ENCODE results near the gene GFAP.
"Not testable (repeated sequence)": the region's sequence is repeated elsewhere in the genome, so short reads cannot be mapped to it uniquely, and the experiment has no call there.

The GFAP gene
- total RNA-seq = 0 to 0.19 (median 0.13) reads per million in 4 experiments

DNA sequence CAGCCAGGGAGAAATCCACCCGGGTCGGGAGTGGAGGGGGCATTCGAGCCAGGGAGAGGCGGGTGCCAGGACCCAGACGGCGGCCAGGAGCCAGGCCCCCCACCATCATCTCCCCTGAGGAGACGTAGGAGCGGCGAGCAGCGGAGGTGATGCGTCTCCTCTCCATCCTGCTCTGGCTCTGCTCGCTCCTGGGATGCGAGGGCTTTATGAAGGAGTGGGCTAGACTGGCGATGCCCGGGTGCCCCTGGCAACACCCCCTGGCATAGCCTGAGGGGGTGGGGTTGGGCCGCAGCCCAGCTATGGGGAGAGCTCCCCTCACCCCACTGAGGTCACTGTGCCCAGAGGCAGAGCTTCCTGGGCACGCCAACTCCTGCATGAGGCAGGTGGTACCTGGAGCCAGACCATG, at the start of gene GFAP:
Gene GFAP (minus strand): TSS at position 180 of the 406 bp plus-strand sequence. CDS start 14 bp downstream, at position 166.
- no peak for DNase-seq

DNA sequence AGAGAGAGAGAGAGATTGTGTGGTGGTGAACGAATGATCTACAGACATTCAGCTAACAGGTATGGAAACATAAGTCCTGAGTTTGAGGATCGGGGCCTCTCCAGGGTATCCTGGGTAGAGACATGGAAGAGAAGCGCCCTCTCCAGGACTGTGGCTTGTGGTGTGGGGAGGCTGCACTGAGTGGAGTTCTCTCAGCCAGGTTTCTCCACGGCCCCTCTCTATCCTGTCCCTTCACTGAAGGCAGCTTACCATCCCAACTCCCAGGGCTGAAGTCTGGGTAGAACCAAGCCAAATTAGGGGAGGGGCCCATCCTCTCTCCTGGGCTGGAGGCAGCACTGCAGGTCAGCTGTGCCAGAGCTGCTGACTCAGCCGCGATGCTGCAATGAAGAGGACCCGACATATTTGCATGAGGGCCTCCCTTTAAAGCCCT, 46.6 kb upstream of the GFAP start:
- DNase-seq = no peak

DNA sequence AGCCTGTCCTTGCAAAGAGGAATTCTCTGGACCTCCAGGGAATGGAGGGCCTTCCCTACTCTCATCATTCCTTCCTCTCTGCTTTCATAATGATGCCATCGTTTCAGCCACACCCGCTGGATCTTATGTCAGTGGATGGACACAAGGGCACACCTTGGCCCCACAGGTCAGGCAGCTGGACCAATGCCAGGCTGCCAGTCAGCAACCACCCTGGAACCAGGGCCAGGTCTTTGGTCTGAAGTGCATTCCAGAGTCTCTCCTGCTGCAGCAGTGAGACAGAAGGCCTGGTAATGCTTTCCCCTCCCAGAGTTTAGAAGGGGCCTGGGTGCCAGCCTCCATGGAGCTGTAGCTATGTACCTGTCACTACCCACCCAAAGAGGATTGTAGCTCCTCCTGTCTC, 45.4 kb upstream of the GFAP start:
- no peak for DNase-seq

DNA sequence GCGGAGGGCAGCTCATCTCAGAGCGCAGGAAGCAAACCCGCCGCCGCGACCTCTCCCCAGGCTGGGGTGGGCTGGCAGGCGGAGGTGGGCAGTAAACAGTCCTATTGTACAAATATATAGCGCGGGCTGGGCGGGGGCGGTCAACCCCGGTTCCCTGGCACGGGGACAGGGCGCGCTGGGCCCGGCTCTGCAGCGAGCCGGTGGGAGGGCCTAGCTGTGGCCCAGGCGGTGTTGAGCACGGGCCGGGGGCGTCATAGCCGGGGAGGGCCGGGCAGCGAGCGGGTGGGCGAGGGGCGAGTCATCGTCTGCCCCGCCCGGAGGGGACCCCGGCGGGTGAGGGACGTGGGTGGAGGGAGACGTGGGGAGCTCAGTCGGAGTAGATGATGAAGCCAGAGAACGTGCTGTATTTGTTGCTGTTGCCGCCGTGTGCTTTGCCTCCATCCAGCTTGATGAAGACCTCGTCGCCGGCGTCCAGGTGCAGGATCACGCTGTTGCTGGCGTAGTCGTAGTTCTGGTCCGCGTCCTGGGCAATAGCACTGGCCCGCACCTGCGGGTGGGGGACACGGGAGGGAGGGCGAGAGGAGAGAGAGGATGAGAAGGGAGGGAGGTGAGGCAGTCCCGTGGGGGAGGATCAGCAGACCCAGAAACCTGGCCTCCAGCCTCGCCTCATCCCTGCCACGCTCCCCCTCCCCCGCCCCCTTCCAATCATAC, 44.7 kb upstream of the GFAP start:
- no peak for DNase-seq

DNA sequence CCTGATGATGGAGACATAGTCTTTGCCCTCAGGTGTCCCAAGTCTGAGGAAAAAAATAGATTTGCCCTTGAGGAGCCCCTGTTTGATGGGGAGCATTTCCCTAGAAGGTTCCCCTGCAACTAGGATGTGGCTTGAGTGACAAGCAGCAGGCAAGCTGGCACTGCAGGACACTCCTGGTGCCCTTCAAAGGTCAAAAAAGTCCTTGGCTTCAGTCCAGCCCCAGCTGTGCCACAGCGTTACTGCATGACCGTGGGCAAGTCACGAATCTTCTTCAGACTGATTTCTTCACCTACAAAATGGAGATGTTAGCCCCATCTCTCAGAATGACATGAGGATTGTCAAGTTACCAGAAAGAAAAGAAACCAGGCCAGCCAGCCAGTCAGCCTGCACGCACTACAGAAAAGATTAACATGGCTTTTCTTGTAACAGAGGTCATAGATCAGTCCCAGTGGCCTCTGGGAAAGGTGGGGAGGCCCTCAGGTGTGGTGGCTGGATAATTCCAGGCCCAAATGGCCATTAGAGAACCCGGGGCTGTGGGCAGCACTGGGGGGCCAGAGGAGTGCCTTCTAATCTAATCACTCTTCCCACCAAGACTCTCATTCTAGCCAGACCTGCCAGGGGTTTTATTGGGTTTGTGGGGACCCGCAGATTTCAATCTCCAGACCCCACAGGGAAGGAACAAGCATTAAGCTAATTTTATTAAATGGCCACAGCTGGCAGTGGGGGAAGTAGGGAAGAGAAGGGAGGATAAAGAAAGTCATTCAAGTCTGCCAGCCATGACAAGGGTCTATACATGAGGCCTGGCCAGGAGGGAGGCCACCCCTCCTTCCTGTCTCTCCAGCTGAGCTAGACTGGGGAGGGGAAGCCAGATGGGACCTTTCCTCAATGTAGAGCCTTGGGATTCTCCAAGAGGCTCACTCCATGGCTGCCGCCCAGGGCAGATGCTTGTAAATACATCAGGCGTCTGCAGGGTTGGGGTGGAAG, 42.0 kb upstream of the GFAP start:
- DNase-seq = no peak

DNA sequence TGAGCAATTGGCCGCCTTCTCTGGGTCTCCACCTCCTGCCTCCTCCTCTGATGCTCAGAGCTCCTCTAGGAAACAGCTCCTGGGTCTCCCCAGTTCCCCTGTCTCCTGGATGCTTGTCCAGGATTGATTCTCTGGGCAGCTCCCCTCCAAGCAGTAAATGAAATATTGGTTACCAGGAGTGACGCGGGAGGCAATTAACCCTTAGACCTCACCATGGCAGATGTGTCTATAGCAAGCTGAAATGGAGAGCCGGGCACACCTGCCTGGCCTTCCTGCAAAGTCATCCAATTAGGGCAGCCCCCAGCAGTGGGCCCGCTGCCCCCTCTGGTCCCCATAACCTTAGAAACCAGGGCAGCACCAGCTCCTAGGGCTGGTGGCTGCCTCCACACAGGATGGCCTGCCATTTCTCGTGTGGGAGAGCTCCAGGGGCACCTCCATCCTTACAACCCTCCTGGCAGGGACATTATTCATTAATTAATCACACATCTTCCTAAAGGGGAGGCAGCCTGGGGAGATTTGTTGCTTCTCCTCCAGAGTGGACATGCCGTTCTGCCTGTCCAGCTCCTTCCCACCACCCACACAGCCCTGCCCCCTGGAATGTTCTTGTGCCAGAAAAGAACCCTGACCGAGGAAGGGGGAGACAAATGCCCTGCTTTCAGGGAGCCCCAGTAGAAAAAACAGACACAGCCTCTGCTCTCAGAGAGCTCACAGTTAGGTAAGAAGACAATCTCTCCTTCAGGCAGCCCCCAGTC, 40.5 kb upstream of the GFAP start:
- no peak for DNase-seq

DNA sequence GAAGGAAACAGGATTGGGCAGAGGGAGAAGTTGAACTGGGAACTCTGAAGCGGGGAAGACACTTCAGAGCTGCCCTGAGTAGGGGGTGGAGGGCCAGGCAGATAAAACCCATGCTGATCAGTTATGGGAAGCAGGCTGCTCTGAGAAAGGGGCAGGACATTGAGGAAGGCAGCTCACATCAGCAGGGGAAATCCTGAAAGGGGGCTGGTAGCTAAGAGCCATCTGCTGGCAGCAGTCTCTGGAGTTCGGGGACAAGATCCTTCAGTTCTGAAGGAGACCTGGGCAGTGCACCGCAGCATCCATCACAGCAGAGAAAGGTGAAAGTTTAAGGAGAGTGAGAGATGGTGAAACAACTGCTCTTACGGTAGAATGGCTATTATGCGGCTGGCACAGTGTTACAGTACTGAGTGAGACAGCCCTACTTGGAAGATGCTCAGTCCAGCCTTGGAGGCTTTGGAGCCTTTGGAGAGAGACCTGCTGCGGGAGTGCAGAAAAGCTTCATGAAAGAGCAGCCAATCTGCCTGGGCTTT, 37.7 kb upstream of the GFAP start:
- DNase-seq = no peak

DNA sequence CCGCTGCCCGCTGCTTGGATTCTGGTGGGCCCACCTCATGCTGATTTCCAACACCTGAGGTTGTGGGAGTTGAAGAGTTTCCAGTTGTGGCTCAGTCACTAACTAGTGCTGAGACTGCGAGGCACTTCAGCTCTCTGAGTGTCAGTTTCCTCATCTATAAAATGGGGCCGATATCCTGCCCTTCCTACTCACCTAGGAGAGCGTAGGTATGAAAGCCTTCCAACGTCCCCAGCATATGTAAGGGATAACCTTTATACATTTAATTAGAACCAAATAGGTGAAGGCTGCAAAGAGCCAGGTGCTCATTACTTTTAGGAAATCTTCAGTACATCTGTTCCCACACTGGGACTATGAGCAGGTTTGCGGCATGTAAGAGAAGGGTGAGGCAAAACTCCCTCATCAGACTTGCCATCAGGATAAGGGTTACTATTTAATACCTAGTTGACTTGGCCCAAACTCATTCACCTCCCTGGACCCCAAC, 33.1 kb upstream of the GFAP start:
- DNase-seq = no peak

DNA sequence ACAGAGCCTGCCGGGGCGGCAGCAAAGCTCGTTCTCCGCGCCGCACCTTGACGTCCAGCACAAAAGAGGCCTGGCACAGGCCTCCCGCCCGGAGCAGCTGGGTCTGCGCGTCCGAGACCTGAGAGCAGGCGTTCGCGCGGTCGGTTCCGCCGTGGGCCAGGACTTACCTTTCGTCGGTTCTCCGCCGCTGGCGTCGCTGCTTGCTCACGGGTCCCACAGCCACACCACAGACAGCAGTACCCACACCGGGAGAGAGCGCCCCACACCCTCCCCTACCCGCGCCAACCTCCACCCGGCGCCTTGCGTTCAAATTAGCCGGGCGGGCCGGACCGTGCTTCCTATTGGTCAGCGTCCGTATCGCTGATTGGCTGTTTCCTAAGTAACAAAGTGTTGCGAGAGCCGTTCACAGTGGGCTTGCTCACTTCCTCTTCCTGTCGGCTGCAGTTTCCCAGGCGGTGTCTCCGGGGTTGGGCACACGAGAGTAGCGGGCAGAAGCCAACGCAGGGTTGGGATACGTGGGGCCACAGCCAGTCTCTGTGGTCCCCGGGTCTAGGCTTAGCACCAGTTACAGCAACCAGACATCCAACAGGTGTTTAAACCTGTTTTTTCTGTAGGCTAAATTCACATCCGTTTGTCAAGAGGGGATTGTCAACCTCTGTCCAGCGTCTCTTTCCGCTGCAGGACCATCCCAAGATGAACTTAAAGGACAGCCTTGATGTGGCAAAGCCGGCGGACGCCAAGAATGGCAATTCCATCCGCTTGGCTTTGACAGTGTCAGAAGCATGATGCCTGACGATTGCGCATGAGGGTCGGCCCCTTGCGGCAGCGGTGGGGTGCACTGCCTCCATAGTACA, 32.4 kb upstream of the GFAP start, which contains the start of gene KIF18B:
Gene KIF18B (minus strand): TSS at position 313 of the 854 bp plus-strand sequence. CDS start 11,429 bp downstream, outside the sequence.
- peak; percentile 77 for DNase-seq

DNA sequence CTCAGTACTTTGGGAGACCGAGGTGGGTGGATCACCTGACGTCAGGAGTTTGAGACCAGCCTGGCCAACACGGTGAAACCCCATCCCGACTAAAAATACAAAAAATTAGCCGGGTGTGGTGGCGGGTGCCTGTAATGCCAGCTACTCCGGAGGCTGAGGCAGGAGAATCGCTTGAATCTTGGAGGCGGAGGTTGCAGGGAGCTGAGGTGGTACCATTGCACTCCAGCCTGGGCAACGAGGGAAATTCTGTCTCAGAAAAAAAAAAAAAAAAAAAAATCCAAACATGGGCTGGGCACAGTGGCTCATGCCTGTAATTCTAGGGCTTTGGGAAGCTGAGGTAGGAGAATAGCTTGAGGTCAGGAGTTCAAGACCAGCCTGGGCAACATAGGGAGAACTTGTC, 30.4 kb upstream of the GFAP start:
- not testable (repeated sequence) for DNase-seq

DNA sequence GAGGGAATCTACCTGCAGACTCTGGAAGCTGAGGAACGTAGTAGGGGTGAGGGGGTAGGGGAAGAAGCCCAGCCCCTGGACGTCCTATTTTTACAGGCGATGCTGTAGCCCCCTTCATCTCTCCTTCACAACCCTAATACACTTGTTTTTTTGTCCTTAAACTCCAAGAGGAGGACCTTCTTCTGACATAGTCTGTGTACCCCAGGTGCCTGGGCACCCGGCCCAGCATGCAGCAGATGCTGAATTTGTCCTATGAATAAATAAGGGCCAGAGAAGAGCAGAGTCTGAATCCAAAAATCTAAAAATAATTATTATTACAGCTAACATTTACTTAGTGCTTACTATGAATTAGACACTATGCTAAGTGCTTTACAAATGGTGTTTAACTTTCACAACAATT, 27.2 kb upstream of the GFAP start:
- DNase-seq = no peak

DNA sequence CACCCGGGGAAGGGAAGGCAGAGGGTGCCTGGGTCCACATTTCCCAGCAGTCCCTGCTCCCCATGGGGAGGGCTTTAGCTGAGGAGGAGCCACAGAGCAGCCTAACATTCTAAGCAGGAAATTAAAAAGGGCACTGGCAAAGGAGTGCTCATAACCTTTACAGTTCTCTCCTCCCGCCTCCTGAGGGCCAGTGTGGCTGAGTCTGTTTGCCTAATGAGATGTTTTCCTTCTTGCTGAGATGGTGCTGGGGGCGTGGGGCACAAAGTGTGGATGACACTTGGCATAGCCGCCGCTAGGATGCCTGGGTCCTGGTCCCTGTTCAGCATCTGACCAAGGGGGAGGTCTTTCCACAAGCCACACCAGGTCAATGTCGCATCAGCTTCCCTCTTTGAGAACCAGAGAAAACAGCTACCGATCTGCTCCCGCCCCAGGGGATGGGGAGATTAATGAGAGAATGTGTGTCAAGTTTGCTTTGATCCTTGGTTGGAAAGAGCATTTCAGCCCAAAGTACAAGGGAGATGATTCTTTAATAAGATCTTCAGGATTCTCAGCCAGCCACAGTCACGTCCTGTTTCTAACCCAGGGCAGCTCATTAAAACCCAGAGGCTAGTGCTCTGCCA, 26.5 kb upstream of the GFAP start:
- DNase-seq = no peak

DNA sequence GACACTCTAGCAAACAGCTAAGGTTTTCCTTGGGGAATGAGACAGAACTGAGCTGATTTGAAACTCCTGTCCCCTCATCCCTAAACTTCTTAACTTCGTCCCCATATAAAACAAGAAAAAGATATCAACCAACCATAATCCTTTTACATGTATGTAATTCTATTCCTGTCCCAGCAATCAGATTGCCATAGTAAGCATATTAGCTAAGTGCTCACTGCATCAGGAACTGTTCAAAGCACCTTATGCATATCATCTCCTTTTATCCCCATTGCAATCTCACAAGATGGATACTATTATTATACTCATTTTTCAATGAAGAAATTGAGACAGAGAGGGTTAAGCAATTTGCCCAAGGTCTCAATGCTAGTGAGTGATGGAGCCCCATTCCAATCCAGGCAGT, 25.5 kb upstream of the GFAP start:
- no peak for DNase-seq

DNA sequence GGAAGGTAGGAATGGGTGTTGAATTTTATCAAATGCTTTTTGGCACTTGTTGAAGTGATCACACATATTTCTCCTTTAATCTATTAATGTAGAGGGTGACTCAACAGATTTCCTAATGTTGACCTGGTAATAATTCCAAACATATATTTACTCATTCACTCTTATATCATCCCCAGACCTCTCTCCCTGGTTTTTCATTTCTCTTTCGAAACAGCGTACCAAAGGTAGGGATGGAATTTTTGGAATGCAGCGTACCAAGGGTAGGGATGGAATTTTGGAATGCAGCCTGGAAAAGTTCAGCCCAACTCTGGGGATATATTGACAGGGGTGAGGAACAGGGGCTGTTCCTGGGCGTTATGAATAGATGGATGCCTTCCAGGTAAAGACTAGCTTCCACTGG, 25.0 kb upstream of the GFAP start:
- DNase-seq = no peak

DNA sequence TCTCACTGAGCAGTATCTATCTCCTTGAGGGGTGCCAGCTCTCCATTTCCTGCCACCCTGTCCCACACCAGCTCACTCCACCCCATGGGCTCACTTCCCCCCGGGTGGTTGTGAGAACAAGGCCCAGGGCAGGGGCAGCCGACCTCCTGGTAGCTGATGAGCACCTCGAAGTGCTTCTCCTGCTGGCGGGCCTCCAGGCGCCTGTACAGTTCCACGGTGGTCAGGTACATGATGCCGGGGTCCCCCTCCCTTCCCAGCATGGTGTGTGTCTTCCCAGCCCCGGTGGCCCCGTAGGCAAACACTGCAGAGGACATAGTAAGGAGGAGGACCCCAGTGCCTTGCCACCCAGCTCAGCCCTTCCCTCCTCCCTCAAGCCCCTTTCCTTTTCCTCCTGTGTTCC, 19.8 kb upstream of the GFAP start:
- no peak for DNase-seq

DNA sequence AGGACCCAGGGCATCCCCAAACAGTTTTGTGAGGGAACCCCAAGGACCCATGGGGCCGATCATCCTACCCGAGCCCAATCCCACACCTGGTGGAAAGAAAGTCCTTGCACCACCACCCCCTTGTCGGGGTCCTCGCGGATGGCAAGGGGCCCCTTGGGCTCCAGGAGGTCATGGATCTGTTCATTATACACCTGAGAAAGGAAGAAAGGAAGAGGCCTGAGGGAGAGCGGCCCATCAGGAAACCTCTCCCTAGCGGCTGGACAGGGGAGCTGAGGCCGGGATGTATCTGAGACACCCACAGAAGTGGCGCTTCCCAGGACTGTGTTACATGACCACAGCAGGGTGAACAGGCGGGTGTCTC, 19.4 kb upstream of the GFAP start:
- no peak for DNase-seq

DNA sequence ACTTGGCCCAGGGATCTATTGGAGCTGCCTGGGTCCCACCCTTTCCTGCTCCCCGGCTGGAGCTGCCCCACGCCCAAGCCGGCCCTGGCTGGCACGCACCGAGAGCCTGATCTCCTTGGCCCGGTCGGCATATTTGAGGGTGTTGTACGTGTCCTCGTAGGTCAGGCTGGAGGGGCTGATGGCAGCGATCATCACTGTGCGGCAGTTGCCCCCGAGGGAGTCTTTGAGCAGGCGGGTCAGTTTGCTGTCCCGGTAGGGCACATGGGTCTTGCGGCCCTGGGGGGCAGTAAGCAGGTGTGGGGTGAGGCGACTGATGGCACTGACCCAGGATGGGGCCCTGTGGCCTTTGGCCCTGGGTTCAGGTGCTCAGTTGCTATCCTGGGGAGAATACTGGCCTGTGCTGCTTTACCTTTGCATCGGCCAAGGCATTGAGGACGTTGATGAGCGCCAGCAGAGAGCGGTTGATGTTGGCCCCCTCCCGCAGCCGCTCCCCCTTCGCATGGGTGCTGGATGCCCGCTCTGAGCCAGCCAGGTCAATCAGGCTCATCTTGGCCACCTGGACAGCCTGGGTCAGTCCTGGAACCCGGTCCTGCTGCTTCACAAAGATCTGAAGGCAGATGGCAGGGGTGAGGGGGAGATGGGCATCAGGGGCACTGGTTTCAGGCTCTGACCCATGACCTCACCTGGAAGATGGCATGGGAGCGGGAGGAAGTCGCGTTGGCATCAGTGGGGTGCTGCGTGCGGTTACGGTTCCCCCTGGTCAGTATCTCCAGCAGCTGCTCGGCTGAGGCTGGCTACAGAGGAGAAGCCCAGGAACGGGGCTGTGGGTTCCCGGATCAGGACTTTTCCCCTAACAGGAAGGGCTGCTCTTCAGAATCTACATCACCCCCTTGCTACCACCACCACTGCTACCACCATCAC, 18.8 kb upstream of the GFAP start:
- no peak for DNase-seq

DNA sequence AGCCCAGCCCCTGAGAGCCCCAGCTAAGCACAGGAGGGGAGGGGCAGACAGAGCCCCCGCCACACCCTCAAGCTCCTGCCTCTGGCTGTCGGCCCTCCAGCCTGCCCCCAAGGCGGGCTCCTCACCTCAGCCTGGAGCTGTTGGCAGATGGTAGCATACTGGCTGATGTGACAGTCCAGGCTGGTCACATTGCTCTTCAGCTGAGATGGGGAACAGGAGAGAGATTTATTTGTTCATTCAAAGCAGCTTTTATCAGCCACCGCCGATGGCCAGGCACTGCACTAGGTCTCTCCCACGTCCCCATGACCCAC, 17.4 kb upstream of the GFAP start:
- DNase-seq = no peak

DNA sequence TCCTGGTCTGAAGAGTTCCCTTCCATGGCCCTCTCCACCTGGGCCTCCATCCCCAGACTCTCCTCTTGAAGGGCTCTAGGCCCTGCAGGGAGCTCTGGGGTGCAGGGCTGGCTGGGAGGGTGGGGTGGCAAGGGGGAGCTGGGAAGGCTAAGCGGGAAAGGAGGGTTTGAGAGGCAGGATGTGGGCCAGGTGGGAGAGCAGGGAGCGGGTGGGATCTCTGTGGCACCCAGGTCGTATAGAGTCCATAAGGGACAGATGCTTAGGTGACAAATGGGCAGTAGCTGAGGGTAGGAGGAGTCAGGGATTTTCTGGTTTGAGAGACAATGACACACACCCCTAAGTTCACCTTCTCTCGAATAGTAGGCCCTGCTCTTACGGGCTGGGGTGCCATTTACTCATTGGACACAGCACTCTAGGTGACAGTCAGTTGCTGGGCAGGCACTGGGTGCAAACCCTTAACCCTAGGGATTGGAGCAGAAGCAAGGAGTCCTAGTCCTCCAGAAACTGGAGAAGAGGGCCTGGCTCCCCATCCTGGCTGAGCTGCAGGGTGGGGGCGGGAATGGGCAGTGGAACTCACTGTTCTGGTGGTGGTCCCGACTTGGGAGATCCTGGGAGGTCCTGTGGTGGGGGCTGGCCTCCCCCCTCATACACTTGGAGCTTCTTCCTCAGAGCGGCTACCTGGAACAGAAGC, 16.9 kb upstream of the GFAP start:
- no peak for DNase-seq

DNA sequence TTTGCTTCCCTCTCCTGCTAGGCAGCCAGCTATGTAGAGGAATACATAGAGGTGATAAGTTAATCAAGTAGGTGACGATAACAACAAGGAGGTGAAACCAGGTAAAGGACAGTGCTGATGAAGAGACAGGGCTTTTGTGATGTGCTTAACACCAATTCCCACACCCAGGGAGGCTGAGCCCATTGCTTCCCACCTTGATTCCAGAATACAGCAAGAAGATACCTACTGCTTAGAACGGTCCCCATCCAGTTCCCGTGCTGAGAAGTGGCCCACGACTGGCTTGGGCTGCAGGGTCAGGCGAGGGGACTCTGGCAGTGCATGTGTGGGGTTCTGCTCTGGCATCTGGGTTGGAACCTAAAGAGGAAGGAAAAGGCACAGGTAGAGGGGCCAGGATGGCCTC, 16.1 kb upstream of the GFAP start:
- no peak for DNase-seq

All from effector CD8-positive, alpha-beta T cell (primary cell).